GM10847 (cell line): ENCODE measurements around the gene ACTL10.

Source experiments
- POLR2A ChIP-seq: IDR thresholded peaks from 2 replicates; pipeline ENCODE4 v1.6.1; 2011; ENCODE audit not compliant: insufficient read length; ENCODE audit errors: extremely low read depth

The ACTL10 gene

GRCh38 chr20:33646191-33646590 lies 20.6 kb upstream of the ACTL10 start:
- TF ChIP-seq POLR2A = no peak

- no peak for TF ChIP-seq POLR2A
Observed at GRCh38 chr20:33647603-33648395, 18.9 kb upstream of the ACTL10 start.

GRCh38 chr20:33648396-33649004 lies 18.2 kb upstream of the ACTL10 start:
- no peak for TF ChIP-seq POLR2A

- TF ChIP-seq POLR2A = no peak
Observed at GRCh38 chr20:33649201-33649681, 17.5 kb upstream of the ACTL10 start.

- TF ChIP-seq POLR2A = no peak
Observed at GRCh38 chr20:33650111-33650752, 16.5 kb upstream of the ACTL10 start.

- TF ChIP-seq POLR2A = no peak
Observed at GRCh38 chr20:33650753-33651561, 15.8 kb upstream of the ACTL10 start.

- no peak for TF ChIP-seq POLR2A
Observed at GRCh38 chr20:33651562-33652048, 15.1 kb upstream of the ACTL10 start.

GRCh38 chr20:33653218-33653899 lies 13.4 kb upstream of the ACTL10 start:
- no peak for TF ChIP-seq POLR2A

- TF ChIP-seq POLR2A = no peak
Observed at GRCh38 chr20:33653900-33654596, 12.7 kb upstream of the ACTL10 start.

- no peak for TF ChIP-seq POLR2A
Observed at GRCh38 chr20:33654680-33655161, 12.0 kb upstream of the ACTL10 start.

GRCh38 chr20:33655164-33655563 lies 11.6 kb upstream of the ACTL10 start:
- TF ChIP-seq POLR2A = no peak

GRCh38 chr20:33656010-33656782 lies 10.5 kb upstream of the ACTL10 start:
- TF ChIP-seq POLR2A = no peak
